WTC11 (cell line): Measurements from ENCODE around the gene ANP32E.

Experiments used
- CREM ChIP-seq: sonication (generic); formaldehyde crosslinking; IDR thresholded peaks from 2 replicates; pipeline ENCODE4 v1.8.1; 2022; ENCODE audit warnings: mild to moderate bottlenecking, missing genetic modification reagents, moderate library complexity
- CTCF ChIP-seq: fragments of 200-600 bp; IDR thresholded peaks from 2 replicates; pipeline ENCODE4 v1.8.0; 2022; ENCODE audit warnings: antibody characterized with exemption
- HMGXB4 ChIP-seq: sonication (generic); formaldehyde crosslinking; IDR thresholded peaks from 2 replicates; pipeline ENCODE4 v1.8.1; 2023; ENCODE audit warnings: mild to moderate bottlenecking, moderate library complexity, missing genetic modification reagents
- PRRX2 ChIP-seq: fragments of 250-450 bp; sonication (Bioruptor Pico); IDR thresholded peaks from 2 replicates; pipeline ENCODE4 v1.8.0; 2021; ENCODE audit warnings: mild to moderate bottlenecking

GRCh38 chr1:150192012-150192411, 43.9 kb downstream of the ANP32E start:
- TF ChIP-seq HMGXB4 (CRISPR knock-in tag) (no peak), PRRX2 (CRISPR knock-in tag) (no peak), CREM (CRISPR knock-in tag) (no peak), CTCF (no peak)
